HG02973 (cell line): Measurements from ENCODE around the gene PRKCZ.
A peak's percentile ranks its signal among the peaks of the same experiment; 100 is the strongest.

Experiments
- ATAC-seq: cut with Tn5 transposase; IDR thresholded peaks from one replicate; pipeline ENCODE4 v1.9.1; 2021; ENCODE audit warnings: moderate library complexity; ENCODE audit not compliant: unreplicated experiment

The PRKCZ gene

GRCh38 chr1:2202843-2203601, 152.8 kb downstream of the PRKCZ start:
- ATAC-seq = no peak

GRCh38 chr1:2203671-2204414, 153.6 kb downstream of the PRKCZ start:
- no peak for ATAC-seq

- no peak for ATAC-seq
Measured at GRCh38 chr1:2204415-2205190, 154.4 kb downstream of the PRKCZ start.

GRCh38 chr1:2205191-2205952, 155.2 kb downstream of the PRKCZ start:
- ATAC-seq = peak; percentile 57

GRCh38 chr1:2206813-2207487, 156.7 kb downstream of the PRKCZ start:
- no peak for ATAC-seq

- no peak for ATAC-seq
Measured at GRCh38 chr1:2208309-2209239, 158.4 kb downstream of the PRKCZ start.

- no peak for ATAC-seq
Measured at GRCh38 chr1:2209400-2210083, 159.3 kb downstream of the PRKCZ start.

- ATAC-seq = no peak
Measured at GRCh38 chr1:2210084-2210653, 160.0 kb downstream of the PRKCZ start.

GRCh38 chr1:2210786-2211185, 160.6 kb downstream of the PRKCZ start:
- no peak for ATAC-seq

GRCh38 chr1:2212274-2212531, 162.0 kb downstream of the PRKCZ start:
- ATAC-seq = no peak

GRCh38 chr1:2212532-2213491, 162.6 kb downstream of the PRKCZ start:
- no peak for ATAC-seq

- no peak for ATAC-seq
Measured at GRCh38 chr1:2213576-2214505, 163.6 kb downstream of the PRKCZ start.

- ATAC-seq = no peak
Measured at GRCh38 chr1:2214541-2215241, 164.5 kb downstream of the PRKCZ start.

- no peak for ATAC-seq
Measured at GRCh38 chr1:2215329-2215728, 165.1 kb downstream of the PRKCZ start.

GRCh38 chr1:2215909-2216766, 165.9 kb downstream of the PRKCZ start:
- no peak for ATAC-seq
